A673 (cell line): ENCODE data around the gene KCNQ1.

Experiments used
- EZH2 ChIP-seq: fragments of 200-600 bp; sonication (generic); IDR thresholded peaks from 2 replicates; pipeline ENCODE4 v1.6.1; 2017; ENCODE audit warnings: borderline replicate concordance, low read depth, mild to moderate bottlenecking, mixed read lengths, antibody characterized with exemption, low read length; ENCODE audit not compliant: poor library complexity, severe bottlenecking
- TF ChIP-seq, protein P1 (sequence below): fragments of 300-800, 200-600 bp; sonication (generic); conservative IDR thresholded peaks from 2 replicates; pipeline ENCODE4 v1.5.1; 2017; ENCODE audit warnings: low read depth, mild to moderate bottlenecking, antibody characterized with exemption, low read length, moderate library complexity, mixed read lengths

DNA sequence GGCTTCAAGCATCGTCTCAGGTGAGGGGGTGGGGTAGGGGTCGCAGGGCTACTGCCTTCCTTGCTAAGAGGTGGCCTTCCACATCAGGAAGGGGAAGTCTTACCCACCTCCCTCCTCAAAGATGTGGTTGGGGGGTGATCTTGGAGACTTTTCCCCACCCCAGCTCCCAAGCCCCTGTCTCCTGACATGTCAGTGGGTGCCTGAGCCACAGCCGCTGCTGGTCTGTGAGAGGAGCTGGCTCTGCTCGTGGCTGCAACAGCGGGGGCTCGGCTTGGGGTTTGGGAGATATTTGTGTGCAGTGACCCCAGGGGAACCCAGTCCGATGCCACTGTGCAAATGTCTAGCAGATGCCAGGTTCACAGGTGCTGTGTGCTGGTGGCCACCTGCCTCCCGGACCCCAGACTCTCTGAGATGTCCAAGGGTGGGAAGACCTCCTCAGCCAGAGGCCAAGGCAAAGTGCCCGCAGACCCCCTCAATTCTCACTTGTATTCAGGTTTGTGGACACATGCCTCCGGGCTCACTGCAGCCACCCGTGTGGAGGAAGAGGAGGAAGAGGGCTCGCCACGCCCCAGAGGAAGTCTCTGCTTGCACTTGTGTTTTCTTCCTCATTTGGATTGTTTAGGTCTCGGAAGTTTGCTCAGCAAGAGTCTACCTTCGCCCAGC, 1.9 kb downstream of the KCNQ1 start:
- TF ChIP-seq, protein P1, sequence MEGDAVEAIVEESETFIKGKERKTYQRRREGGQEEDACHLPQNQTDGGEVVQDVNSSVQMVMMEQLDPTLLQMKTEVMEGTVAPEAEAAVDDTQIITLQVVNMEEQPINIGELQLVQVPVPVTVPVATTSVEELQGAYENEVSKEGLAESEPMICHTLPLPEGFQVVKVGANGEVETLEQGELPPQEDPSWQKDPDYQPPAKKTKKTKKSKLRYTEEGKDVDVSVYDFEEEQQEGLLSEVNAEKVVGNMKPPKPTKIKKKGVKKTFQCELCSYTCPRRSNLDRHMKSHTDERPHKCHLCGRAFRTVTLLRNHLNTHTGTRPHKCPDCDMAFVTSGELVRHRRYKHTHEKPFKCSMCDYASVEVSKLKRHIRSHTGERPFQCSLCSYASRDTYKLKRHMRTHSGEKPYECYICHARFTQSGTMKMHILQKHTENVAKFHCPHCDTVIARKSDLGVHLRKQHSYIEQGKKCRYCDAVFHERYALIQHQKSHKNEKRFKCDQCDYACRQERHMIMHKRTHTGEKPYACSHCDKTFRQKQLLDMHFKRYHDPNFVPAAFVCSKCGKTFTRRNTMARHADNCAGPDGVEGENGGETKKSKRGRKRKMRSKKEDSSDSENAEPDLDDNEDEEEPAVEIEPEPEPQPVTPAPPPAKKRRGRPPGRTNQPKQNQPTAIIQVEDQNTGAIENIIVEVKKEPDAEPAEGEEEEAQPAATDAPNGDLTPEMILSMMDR = no peak
- no peak for TF ChIP-seq EZH2
